Endothelial cell of umbilical vein (primary cell): Measurements from ENCODE around the gene TIPARP.

Experiments
- EZH2 ChIP-seq: IDR thresholded peaks from 2 replicates; pipeline ENCODE4 v1.6.1; 2012; ENCODE audit warnings: borderline replicate concordance, low read depth, mild to moderate bottlenecking, moderate library complexity, low read length, inconsistent platforms; ENCODE audit not compliant: severe bottlenecking
- FOS ChIP-seq: IDR thresholded peaks from 2 replicates; pipeline ENCODE4 v1.6.1; 2011; ENCODE audit warnings: mild to moderate bottlenecking, low read length, moderate library complexity, borderline replicate concordance; ENCODE audit not compliant: insufficient read depth
- GATA2 ChIP-seq: IDR thresholded peaks from 2 replicates; pipeline ENCODE4 v1.7.0; 2011; ENCODE audit warnings: low read depth, mild to moderate bottlenecking, moderate library complexity, mixed read lengths, low read length; ENCODE audit not compliant: insufficient read length, insufficient read depth
- JUN ChIP-seq: IDR thresholded peaks from 2 replicates; pipeline ENCODE4 v1.6.1; 2011; ENCODE audit warnings: borderline replicate concordance, low read depth; ENCODE audit not compliant: insufficient read length, insufficient read depth
- POLR2A ChIP-seq: IDR thresholded peaks from 2 replicates; pipeline ENCODE4 v1.6.1; 2012; ENCODE audit warnings: low read depth, mild to moderate bottlenecking, control low read depth, low read length
- POLR2AphosphoS5 ChIP-seq: IDR thresholded peaks from 2 replicates; pipeline ENCODE4 v1.6.1; 2012; ENCODE audit warnings: low read depth, mild to moderate bottlenecking, control low read depth, low read length, moderate library complexity; ENCODE audit not compliant: insufficient read depth
- TF ChIP-seq, protein P1 (sequence below), 2 donors: IDR thresholded peaks; 1 replicate in 1 of 2; 2 replicates in 1 of 2; pipeline ENCODE4 v1.5.1; 2011; ENCODE audit warnings: low read length in 2 of 2, mild to moderate bottlenecking in 2 of 2, moderate library complexity in 2 of 2, control low read depth in 1 of 2, inconsistent platforms in 1 of 2, low read depth in 1 of 2; ENCODE audit not compliant: insufficient read depth in 1 of 2; ENCODE audit errors: extremely low read depth in 1 of 2
- TF ChIP-seq, protein P2 (sequence below): IDR thresholded peaks from 2 replicates; pipeline ENCODE4 v1.6.1; 2011; ENCODE audit not compliant: insufficient read depth, insufficient read length

DNA sequence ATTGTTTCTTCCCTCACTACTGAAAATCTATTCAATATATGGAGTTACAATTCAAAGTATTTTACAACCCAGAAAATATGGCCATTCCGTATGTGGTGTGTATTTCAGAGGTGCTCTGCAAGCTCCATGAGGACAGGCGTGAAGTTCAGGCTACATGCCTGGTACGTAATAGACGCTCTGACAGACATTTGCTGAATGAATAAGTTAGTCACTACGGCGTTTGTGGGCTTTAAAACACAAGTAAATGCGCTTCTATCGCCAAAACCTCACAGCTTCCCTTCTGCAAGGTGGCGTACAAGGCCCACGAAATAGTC lies 701 bp upstream of the TIPARP start:
- TF ChIP-seq, protein P1, sequence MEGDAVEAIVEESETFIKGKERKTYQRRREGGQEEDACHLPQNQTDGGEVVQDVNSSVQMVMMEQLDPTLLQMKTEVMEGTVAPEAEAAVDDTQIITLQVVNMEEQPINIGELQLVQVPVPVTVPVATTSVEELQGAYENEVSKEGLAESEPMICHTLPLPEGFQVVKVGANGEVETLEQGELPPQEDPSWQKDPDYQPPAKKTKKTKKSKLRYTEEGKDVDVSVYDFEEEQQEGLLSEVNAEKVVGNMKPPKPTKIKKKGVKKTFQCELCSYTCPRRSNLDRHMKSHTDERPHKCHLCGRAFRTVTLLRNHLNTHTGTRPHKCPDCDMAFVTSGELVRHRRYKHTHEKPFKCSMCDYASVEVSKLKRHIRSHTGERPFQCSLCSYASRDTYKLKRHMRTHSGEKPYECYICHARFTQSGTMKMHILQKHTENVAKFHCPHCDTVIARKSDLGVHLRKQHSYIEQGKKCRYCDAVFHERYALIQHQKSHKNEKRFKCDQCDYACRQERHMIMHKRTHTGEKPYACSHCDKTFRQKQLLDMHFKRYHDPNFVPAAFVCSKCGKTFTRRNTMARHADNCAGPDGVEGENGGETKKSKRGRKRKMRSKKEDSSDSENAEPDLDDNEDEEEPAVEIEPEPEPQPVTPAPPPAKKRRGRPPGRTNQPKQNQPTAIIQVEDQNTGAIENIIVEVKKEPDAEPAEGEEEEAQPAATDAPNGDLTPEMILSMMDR (IDR thresholded peaks at IDR 0.05; ENCODE audit: extremely low read depth in 1 of 2, insufficient read depth in 1 of 2, low read depth in 1 of 2, low read length in 2 of 2) = no peak
- TF ChIP-seq, protein P2, sequence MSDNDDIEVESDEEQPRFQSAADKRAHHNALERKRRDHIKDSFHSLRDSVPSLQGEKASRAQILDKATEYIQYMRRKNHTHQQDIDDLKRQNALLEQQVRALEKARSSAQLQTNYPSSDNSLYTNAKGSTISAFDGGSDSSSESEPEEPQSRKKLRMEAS = no peak
- TF ChIP-seq POLR2A = no peak
- TF ChIP-seq POLR2AphosphoS5 = no peak
- TF ChIP-seq JUN = no peak
- no peak for TF ChIP-seq EZH2
- TF ChIP-seq GATA2 = no peak
- no peak for TF ChIP-seq FOS
